Hepatocyte (in vitro differentiated cells): ENCODE measurements around the gene ADIG. TPM values are rescaled to one million over a fixed set of nuclear protein-coding genes. Genes with fewer than 3 reads are reported as not detected.

Source experiments
- DNase-seq: peaks from one replicate; pipeline ENCODE4 v3.0.0-alpha.2; 2016; ENCODE audit warnings: low spot score
- H2AFZ ChIP-seq: fragments of 200-600 bp; sonication (generic); 2 replicates; pipeline ENCODE4 v1.6.0; 2016; ENCODE audit warnings: antibody characterized with exemption, mild to moderate bottlenecking
- H3K27ac ChIP-seq: fragments of 200-600 bp; sonication (generic); 2 replicates; pipeline ENCODE4 v1.5.1; 2016; ENCODE audit warnings: mild to moderate bottlenecking
- H3K27me3 ChIP-seq: fragments of 200-600 bp; sonication (generic); 2 replicates; pipeline ENCODE4 v1.6.1; 2016
- H3K36me3 ChIP-seq: fragments of 200-600 bp; sonication (generic); replicated peaks from 2 replicates; pipeline ENCODE4 v1.5.1; 2016; ENCODE audit warnings: low read depth; ENCODE audit not compliant: insufficient read depth
- H3K4me1 ChIP-seq: fragments of 200-600 bp; sonication (generic); 2 replicates; pipeline ENCODE4 v1.5.1; 2016; ENCODE audit warnings: mild to moderate bottlenecking, moderate library complexity; ENCODE audit not compliant: insufficient read depth
- H3K4me2 ChIP-seq: fragments of 200-600 bp; sonication (generic); 2 replicates; pipeline ENCODE4 v1.6.0; 2016
- H3K4me3 ChIP-seq: fragments of 200-600 bp; sonication (generic); 2 replicates; pipeline ENCODE4 v1.5.1; 2016; ENCODE audit warnings: mild to moderate bottlenecking
- H3K79me2 ChIP-seq: fragments of 200-600 bp; sonication (generic); 2 replicates; pipeline ENCODE4 v1.6.0; 2017; ENCODE audit warnings: mild to moderate bottlenecking
- H3K9me2 ChIP-seq: fragments of 200-600 bp; sonication (generic); replicated peaks from 2 replicates; pipeline ENCODE4 v1.6.0; 2017; ENCODE audit warnings: mild to moderate bottlenecking; ENCODE audit not compliant: insufficient read depth
- H3K9me3 ChIP-seq: fragments of 200-600 bp; sonication (generic); 2 replicates; pipeline ENCODE4 v1.5.1; 2016; ENCODE audit warnings: low read depth, mild to moderate bottlenecking
- H4K20me1 ChIP-seq: fragments of 200-600 bp; sonication (generic); 2 replicates; pipeline ENCODE4 v1.6.0; 2016; ENCODE audit warnings: mild to moderate bottlenecking; ENCODE audit not compliant: insufficient read depth, poor library complexity, severe bottlenecking
- CTCF ChIP-seq: fragments of 200-600 bp; sonication (generic); IDR thresholded peaks from 2 replicates; pipeline ENCODE4 v1.5.1; 2016; ENCODE audit warnings: antibody characterized with exemption, mild to moderate bottlenecking; ENCODE audit not compliant: poor library complexity
- EZH2 ChIP-seq: fragments of 200-600 bp; sonication (generic); IDR thresholded peaks from 2 replicates; pipeline ENCODE4 v1.6.1; 2016; ENCODE audit warnings: antibody characterized with exemption, mild to moderate bottlenecking, borderline replicate concordance
- EZH2phosphoT487 ChIP-seq: fragments of 200-600 bp; sonication (generic); IDR thresholded peaks from one replicate; pipeline ENCODE4 v1.6.1; 2018; ENCODE audit warnings: antibody characterized with exemption, mild to moderate bottlenecking, low read depth, moderate library complexity; ENCODE audit not compliant: unreplicated experiment, severe bottlenecking
- WGBS: methylation state at CpG from one replicate; pipeline ENCODE4 v1.1.6; 2016; ENCODE audit warnings: low lambda C conversion rate; ENCODE audit errors: missing lambda C conversion rate; 5-methylcytosine and 5-hydroxymethylcytosine counted together
- polyA plus RNA-seq: library from polyadenylated mRNA; unstranded; fragments of >200 nt; fragmentation: Nextera tagmentation; extraction: Ambion mirVana; gene quantifications from 2 replicates; pipeline ENCODE4 v1.2.1, GENCODE V29; 2016
- total RNA-seq: library from RNA; depleted of rRNA; stranded (reverse); fragments of >200 nt; gene quantifications from 2 replicates; pipeline ENCODE4 v1.2.3, GENCODE V29; 2014

The ADIG gene
- total and polyA plus RNA-seq, 2 experiments from 2014 or later = not detected

DNA sequence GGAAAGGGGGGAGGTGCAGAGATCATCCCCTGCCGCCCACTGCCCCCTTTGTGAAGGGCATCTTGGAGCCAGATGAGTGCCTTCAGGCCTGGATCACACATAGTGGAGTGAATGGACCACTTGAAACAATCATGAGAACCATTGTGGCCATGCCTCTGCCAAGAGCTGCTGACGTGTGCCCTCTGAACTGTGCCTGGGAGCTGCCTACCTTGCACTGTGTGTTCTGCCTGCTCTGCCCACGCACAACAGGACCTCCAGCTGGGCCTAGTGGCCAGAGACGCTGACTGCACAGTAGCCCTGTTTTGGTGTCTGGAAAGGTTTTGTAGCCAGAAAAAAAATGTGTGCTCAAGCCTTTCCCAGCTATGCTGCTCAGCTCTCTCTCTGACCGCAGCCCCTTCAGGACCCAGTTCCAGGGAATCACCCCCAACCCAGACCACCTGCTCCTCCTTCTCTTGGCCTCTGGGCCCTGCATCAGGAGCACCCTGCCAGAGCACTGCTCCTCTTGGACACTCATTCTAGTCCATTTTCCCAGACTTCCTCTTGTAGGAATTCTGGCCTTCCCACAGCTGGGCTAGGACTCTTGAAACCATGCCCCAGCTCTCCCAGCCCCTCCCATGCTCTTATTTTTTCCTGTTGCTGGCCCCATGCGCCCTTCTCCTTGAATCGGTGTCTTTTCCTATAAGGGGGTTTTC is 1.6 kb upstream of the ADIG start:
- Histone ChIP-seq H3K27me3 (no peaks in the 10 kb centered on the region), H3K27ac (no peak overlapping the region), H3K79me2 (no peaks in the 10 kb centered on the region), H3K36me3 (no peaks in the 10 kb centered on the region), H3K9me3 (no peaks in the 10 kb centered on the region), H4K20me1 (no peaks in the 10 kb centered on the region), H2AFZ (no peak overlapping the region), H3K4me1 (no peaks in the 10 kb centered on the region), H3K4me3 (no peak overlapping the region), H3K9me2 (no peaks in the 10 kb centered on the region), H3K4me2 (no peak overlapping the region)
- TF ChIP-seq EZH2phosphoT487 = no peak
- no peak for DNase-seq
- 75% methylated on average over 7 of the region's 7 CpGs for WGBS

- H3K27ac ChIP-seq = no peak overlapping the region
- H3K4me3 ChIP-seq = no peak overlapping the region
- no peaks in the 10 kb centered on the region for H4K20me1 ChIP-seq
- no peak overlapping the region for H3K4me2 ChIP-seq
- H3K27me3 ChIP-seq = no peaks in the 10 kb centered on the region
- no peak overlapping the region for H2AFZ ChIP-seq
- DNase-seq = no peak
- no peaks in the 10 kb centered on the region for H3K79me2 ChIP-seq
- no peaks in the 10 kb centered on the region for H3K9me2 ChIP-seq
- H3K9me3 ChIP-seq = no peaks in the 10 kb centered on the region
- no peak for TF ChIP-seq CTCF
- TF ChIP-seq EZH2phosphoT487 = no peak
- TF ChIP-seq EZH2 = no peak
- 80% methylated on average over 4 of the region's 4 CpGs for WGBS
- no peaks in the 10 kb centered on the region for H3K4me1 ChIP-seq
- H3K36me3 ChIP-seq = no peaks in the 10 kb centered on the region
Observed at GRCh38 chr20:38579921-38580320, 1.1 kb upstream of the ADIG start.

- Histone ChIP-seq H3K36me3 (no peaks in the 10 kb centered on the region), H4K20me1 (no peaks in the 10 kb centered on the region), H3K9me2 (no peaks in the 10 kb centered on the region), H3K79me2 (no peaks in the 10 kb centered on the region), H3K27me3 (no peaks in the 10 kb centered on the region), H3K4me1 (no peaks in the 10 kb centered on the region), H3K4me3 (no peak overlapping the region), H2AFZ (no peak overlapping the region), H3K9me3 (no peaks in the 10 kb centered on the region), H3K27ac (no peak overlapping the region), H3K4me2 (no peak overlapping the region)
- DNase-seq = no peak
- TF ChIP-seq EZH2 (no peak), EZH2phosphoT487 (no peak), CTCF (no peak)
- 87% methylated on average over 4 of the region's 4 CpGs for WGBS
Observed at GRCh38 chr20:38581830-38582358, 897 bp downstream of the ADIG start.

GRCh38 chr20:38583306-38583705 is 2.3 kb downstream of the ADIG start:
- no peaks in the 10 kb centered on the region for H3K4me1 ChIP-seq
- no peaks in the 10 kb centered on the region for H3K27me3 ChIP-seq

More at GRCh38 chr20:38583306-38583705, 2.3 kb downstream of the ADIG start:
- no peak overlapping the region for H3K4me2 ChIP-seq
- H3K36me3 ChIP-seq = no peaks in the 10 kb centered on the region
- no peaks in the 10 kb centered on the region for H3K79me2 ChIP-seq
- H3K9me3 ChIP-seq = no peaks in the 10 kb centered on the region
- DNase-seq = no peak
- no peak overlapping the region for H3K4me3 ChIP-seq
- H3K9me2 ChIP-seq = no peaks in the 10 kb centered on the region
- no peak overlapping the region for H2AFZ ChIP-seq
- H3K27ac ChIP-seq = no peak overlapping the region
- 84% methylated on average over 4 of the region's 4 CpGs for WGBS
- H4K20me1 ChIP-seq = no peaks in the 10 kb centered on the region
- no peak for TF ChIP-seq EZH2phosphoT487
- no peak for TF ChIP-seq EZH2
- TF ChIP-seq CTCF = no peak
